Measurements from ENCODE around the gene EXOSC5. TPM values are rescaled to one million over a fixed set of nuclear protein-coding genes. Genes with fewer than 3 reads are reported as not detected.

The EXOSC5 gene
- total and polyA plus RNA-seq, 10 of the 15 experiments (the other 5 are each of a cell fraction or from before 2014, with no cell fraction given): 15.8 to 123 (median 52.7) TPM

GRCh38 chr19:41363371-41363752, 33.8 kb downstream of the EXOSC5 start (continued):
- TF ChIP-seq SIX5 (IDR thresholded peaks at IDR 0.05; ENCODE audit: low read depth, low read length, severe bottlenecking): no peak
- TF ChIP-seq RAD21 (IDR thresholded peaks at IDR 0.05; ENCODE audit: insufficient read depth, low read depth, low read length): no peak
- TF ChIP-seq ZSCAN29 (IDR thresholded peaks at IDR 0.05): no peak
- no peak for TF ChIP-seq BCLAF1 (IDR thresholded peaks at IDR 0.05)
- TF ChIP-seq HDGF (IDR thresholded peaks at IDR 0.05): no peak; the same call in 1 of the 2 replicates
- no peak for TF ChIP-seq E2F8 (IDR thresholded peaks at IDR 0.05; ENCODE audit: low read depth, partially characterized antibody)
- peak in 1 of 2 experiments; percentile 19; a peak in 2 of 4 replicates for TF ChIP-seq IKZF2 (IDR thresholded peaks at IDR 0.05)
- TF ChIP-seq KDM1A (IDR thresholded peaks at IDR 0.05; ENCODE audit: borderline replicate concordance): no peak
- TF ChIP-seq, protein P1, sequence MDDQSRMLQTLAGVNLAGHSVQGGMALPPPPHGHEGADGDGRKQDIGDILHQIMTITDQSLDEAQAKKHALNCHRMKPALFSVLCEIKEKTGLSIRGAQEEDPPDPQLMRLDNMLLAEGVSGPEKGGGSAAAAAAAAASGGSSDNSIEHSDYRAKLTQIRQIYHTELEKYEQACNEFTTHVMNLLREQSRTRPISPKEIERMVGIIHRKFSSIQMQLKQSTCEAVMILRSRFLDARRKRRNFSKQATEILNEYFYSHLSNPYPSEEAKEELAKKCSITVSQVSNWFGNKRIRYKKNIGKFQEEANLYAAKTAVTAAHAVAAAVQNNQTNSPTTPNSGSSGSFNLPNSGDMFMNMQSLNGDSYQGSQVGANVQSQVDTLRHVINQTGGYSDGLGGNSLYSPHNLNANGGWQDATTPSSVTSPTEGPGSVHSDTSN (IDR thresholded peaks at IDR 0.05; ENCODE audit: insufficient replicate concordance, low read depth, low read length): no peak
- no peak for TF ChIP-seq PML (IDR thresholded peaks at IDR 0.05; ENCODE audit: low read length)
- TF ChIP-seq RELA (IDR thresholded peaks at IDR 0.05; ENCODE audit: borderline replicate concordance, partially characterized antibody): no peak
- TF ChIP-seq WRNIP1 (IDR thresholded peaks at IDR 0.05; ENCODE audit: borderline replicate concordance, low read depth, low read length): no peak
- no peak for TF ChIP-seq POU2F2 (IDR thresholded peaks at IDR 0.05; ENCODE audit: borderline replicate concordance, low read depth, low read length)
- no peak for TF ChIP-seq GABPA (IDR thresholded peaks at IDR 0.05; ENCODE audit: low read depth)
- no peak for TF ChIP-seq MTA2 (IDR thresholded peaks at IDR 0.05; ENCODE audit: low read depth)
- TF ChIP-seq, protein P2, sequence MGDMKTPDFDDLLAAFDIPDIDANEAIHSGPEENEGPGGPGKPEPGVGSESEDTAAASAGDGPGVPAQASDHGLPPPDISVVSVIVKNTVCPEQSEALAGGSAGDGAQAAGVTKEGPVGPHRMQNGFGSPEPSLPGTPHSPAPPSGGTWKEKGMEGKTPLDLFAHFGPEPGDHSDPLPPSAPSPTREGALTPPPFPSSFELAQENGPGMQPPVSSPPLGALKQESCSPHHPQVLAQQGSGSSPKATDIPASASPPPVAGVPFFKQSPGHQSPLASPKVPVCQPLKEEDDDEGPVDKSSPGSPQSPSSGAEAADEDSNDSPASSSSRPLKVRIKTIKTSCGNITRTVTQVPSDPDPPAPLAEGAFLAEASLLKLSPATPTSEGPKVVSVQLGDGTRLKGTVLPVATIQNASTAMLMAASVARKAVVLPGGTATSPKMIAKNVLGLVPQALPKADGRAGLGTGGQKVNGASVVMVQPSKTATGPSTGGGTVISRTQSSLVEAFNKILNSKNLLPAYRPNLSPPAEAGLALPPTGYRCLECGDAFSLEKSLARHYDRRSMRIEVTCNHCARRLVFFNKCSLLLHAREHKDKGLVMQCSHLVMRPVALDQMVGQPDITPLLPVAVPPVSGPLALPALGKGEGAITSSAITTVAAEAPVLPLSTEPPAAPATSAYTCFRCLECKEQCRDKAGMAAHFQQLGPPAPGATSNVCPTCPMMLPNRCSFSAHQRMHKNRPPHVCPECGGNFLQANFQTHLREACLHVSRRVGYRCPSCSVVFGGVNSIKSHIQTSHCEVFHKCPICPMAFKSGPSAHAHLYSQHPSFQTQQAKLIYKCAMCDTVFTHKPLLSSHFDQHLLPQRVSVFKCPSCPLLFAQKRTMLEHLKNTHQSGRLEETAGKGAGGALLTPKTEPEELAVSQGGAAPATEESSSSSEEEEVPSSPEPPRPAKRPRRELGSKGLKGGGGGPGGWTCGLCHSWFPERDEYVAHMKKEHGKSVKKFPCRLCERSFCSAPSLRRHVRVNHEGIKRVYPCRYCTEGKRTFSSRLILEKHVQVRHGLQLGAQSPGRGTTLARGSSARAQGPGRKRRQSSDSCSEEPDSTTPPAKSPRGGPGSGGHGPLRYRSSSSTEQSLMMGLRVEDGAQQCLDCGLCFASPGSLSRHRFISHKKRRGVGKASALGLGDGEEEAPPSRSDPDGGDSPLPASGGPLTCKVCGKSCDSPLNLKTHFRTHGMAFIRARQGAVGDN (IDR thresholded peaks at IDR 0.05): peak; percentile 88
- TF ChIP-seq PAX5 (IDR thresholded peaks at IDR 0.05; ENCODE audit: borderline replicate concordance, low read depth, low read length): no peak
- no peak for TF ChIP-seq SMAD5 (IDR thresholded peaks at IDR 0.05; ENCODE audit: low read depth)
- TF ChIP-seq YBX1 (IDR thresholded peaks at IDR 0.05): no peak
- no peak for TF ChIP-seq BCL11A (IDR thresholded peaks at IDR 0.05; ENCODE audit: low read depth, low read length)
- no peak for TF ChIP-seq CHD2 (IDR thresholded peaks at IDR 0.05; ENCODE audit: borderline replicate concordance, low read depth, low read length)
- no peak for TF ChIP-seq NFXL1 (IDR thresholded peaks at IDR 0.05; ENCODE audit: borderline replicate concordance)

Data from GM12878 (cell line).